Left ventricle myocardium inferior (tissue), 1 donor: ENCODE results near the gene TNRC18. TPM values are rescaled to one million over a fixed set of nuclear protein-coding genes. Genes with fewer than 3 reads are reported as not detected.
"Not testable (repeated sequence)": the region's sequence is repeated elsewhere in the genome, so short reads cannot be mapped to it uniquely, and the experiment has no call there.

Source experiments
- DNase-seq: peaks from one replicate; pipeline ENCODE4 v3.0.0-alpha.2; 2020
- H3K27ac ChIP-seq: fragments of 200-600 bp; replicated peaks from 2 replicates; pipeline ENCODE4 v1.8.0; 2021
- H3K27me3 ChIP-seq: fragments of 200-600 bp; 2 replicates; pipeline ENCODE4 v1.8.0; 2021; ENCODE audit warnings: low read depth
- H3K36me3 ChIP-seq: fragments of 200-600 bp; 2 replicates; pipeline ENCODE4 v1.8.0; 2021
- H3K4me1 ChIP-seq: fragments of 200-600 bp; 2 replicates; pipeline ENCODE4 v1.8.0; 2021
- H3K4me3 ChIP-seq: fragments of 200-600 bp; 2 replicates; pipeline ENCODE4 v1.8.0; 2021; ENCODE audit warnings: mild to moderate bottlenecking, moderate library complexity
- H3K9me3 ChIP-seq: fragments of 200-600 bp; replicated peaks from 2 replicates; pipeline ENCODE4 v1.8.0; 2021
- intact Hi-C: fragments of 100-400 bp; cut with micrococcal nuclease; formaldehyde crosslinking; loops from one replicate; pipeline ENCODE4 v1.11.0; 2022
- total RNA-seq: library from RNA; stranded (reverse); fragmentation: NEBNext Ultra II Directional; extraction: Animal tissue kit (Norgen Biotek cat#: 25700); gene quantifications from one replicate; pipeline ENCODE4 v1.2.1, GENCODE V29; 2021
- TF ChIP-seq, protein P1 (sequence below): fragments of 200-600 bp; IDR thresholded peaks from 2 replicates; pipeline ENCODE4 v1.8.0; 2021; ENCODE audit warnings: antibody characterized with exemption, mild to moderate bottlenecking, borderline replicate concordance
- donor health status: DM: no; HTN: yes; CAD: no; lungs with severe emphysema.

Gene TNRC18
- total RNA-seq, 1 donor from 2014 or later = 27.7 TPM

DNA sequence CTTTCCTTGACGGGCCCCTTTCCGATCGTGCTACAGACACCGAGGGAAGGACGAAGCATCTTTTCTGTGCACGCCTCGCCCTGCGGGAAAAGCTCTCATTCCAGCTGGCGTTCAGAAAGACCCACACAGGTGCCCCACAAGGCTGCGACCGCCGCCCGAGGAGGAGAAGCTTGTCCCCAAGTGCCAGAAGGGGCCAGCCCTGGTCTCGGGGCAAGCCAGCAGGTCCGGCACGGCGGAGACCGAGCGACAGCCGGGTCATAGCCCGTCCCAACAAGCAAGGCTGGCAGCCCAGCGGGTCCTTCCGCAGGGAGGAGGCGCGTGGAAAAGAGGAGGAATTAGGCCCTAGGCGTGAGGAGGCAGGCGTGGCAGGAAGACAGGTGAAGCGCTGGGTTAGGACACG lies 62.7 kb downstream of the TNRC18 start:
- TF ChIP-seq, protein P1, sequence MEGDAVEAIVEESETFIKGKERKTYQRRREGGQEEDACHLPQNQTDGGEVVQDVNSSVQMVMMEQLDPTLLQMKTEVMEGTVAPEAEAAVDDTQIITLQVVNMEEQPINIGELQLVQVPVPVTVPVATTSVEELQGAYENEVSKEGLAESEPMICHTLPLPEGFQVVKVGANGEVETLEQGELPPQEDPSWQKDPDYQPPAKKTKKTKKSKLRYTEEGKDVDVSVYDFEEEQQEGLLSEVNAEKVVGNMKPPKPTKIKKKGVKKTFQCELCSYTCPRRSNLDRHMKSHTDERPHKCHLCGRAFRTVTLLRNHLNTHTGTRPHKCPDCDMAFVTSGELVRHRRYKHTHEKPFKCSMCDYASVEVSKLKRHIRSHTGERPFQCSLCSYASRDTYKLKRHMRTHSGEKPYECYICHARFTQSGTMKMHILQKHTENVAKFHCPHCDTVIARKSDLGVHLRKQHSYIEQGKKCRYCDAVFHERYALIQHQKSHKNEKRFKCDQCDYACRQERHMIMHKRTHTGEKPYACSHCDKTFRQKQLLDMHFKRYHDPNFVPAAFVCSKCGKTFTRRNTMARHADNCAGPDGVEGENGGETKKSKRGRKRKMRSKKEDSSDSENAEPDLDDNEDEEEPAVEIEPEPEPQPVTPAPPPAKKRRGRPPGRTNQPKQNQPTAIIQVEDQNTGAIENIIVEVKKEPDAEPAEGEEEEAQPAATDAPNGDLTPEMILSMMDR = no peak
- DNase-seq = no peak
- no peak overlapping the region for H3K4me3 ChIP-seq
- no peaks in the 10 kb centered on the region for H3K9me3 ChIP-seq
- H3K36me3 ChIP-seq = peaks cover 79% of the 10 kb centered on the region
- H3K27ac ChIP-seq = no peak overlapping the region
- intact Hi-C loops = loop anchor here (10.0 kb wide), 1 partner anchor 94 kb away; no protein-coding TSS in a partner anchor
- H3K27me3 ChIP-seq = no peaks in the 10 kb centered on the region
- H3K4me1 ChIP-seq = peaks cover 16% of the 10 kb centered on the region

DNA sequence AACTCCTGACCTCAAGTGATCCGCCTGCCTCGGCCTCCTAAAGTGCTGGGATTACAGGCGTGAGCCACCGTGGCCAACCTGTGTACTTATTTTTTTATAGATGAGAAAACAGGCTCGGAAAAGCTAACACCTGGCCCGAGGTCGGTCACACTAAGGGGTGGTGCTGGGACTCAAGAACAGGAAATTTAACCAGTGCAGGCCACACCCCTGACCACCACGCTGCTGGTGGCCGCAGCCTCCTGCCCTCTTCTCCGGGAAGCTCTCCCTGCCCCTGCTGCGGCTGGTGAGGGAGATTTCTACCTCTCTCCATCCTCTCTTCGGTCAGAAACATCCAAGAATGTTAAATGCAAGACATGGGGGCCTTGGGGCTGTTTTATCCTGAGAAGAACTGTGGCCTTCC lies 63.2 kb downstream of the TNRC18 start:
- Histone ChIP-seq H3K4me3 (no peak overlapping the region), H3K27ac (no peak overlapping the region), H3K36me3 (peaks cover 84% of the 10 kb centered on the region)

DNA sequence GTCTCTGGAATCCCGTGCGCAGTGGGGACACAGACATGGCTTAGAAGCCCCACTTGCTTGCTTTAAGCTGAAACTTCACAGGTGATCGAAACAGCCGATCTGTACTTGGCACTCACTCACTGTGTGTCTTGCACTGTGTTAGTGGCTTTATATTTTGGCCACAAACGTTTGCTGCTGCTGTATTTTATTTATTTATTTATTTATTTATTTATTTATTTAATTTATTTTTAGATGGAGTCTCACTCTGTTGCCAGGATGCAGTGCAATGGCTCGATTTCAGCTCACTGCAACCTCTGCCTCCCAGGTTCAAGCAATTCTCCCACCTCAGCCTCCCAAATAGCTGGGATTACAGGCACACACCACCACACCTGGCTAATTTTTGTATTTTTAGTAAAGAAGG lies 63.6 kb downstream of the TNRC18 start:
- DNase-seq = not testable (repeated sequence)
- intact Hi-C loops = loop anchor here (10.0 kb wide), 1 partner anchor 95 kb away; no protein-coding TSS in a partner anchor

More for the DNA sequence above, 63.2 kb downstream of the TNRC18 start:
- TF ChIP-seq, protein P1 = no peak
- intact Hi-C loops = loop anchor here (10.0 kb wide), 1 partner anchor 94 kb away; no protein-coding TSS in a partner anchor
- Histone ChIP-seq H3K4me1 (peaks cover 14% of the 10 kb centered on the region), H3K9me3 (no peaks in the 10 kb centered on the region), H3K27me3 (no peaks in the 10 kb centered on the region)
- DNase-seq = no peak

DNA sequence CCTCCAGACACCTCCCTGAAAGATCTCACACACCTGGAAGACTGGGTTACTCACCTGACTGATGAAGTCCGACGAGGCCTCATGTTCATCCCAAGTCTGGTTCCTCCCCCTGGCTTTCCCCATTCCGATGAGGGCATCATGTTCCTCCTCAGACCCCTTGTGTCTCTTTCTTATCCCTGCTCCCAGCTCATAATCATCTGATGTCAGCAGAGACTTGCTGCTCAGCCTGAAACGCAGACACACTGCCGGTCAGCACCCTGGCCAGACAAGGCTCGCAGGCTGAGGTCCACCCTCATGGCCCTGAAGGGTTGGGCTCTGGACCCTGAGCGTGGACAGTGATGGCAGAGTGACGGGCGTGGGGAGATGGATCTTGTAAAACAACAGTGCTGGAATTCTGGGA lies 64.3 kb downstream of the TNRC18 start:
- Histone ChIP-seq H3K4me1 (peaks cover 26% of the 10 kb centered on the region), H3K27me3 (no peaks in the 10 kb centered on the region), H3K36me3 (peaks cover 80% of the 10 kb centered on the region), H3K27ac (no peak overlapping the region), H3K9me3 (no peaks in the 10 kb centered on the region), H3K4me3 (no peak overlapping the region)
- DNase-seq = no peak
- intact Hi-C loops = no loop called here
- TF ChIP-seq, protein P1 = no peak

More for the DNA sequence above, 63.6 kb downstream of the TNRC18 start:
- H3K9me3 ChIP-seq, H3K27me3 ChIP-seq, H3K4me3 ChIP-seq, H3K27ac ChIP-seq: not testable (repeated sequence)
- Histone ChIP-seq H3K36me3 (peaks cover 81% of the 10 kb centered on the region), H3K4me1 (peaks cover 19% of the 10 kb centered on the region)

DNA sequence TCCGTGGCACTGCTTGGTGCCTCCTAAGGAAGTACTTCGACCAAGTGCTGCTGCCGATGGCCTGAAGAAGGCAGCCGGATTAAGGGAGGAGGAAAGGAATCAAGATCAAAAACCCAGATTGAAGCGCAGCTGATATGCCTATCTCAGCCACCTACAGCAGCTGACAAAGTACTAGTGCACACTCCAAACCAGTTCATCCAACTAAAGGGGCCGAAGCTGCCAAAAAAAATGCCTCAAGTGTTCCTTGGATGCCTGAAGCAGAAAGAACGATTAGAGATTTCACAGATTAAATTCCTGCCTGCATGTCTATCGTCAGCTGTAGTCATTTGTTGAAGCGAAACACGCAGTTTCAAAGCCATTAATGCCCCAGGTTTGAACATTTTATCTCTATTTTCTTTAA lies 65.7 kb downstream of the TNRC18 start:
- Histone ChIP-seq H3K9me3 (no peaks in the 10 kb centered on the region), H3K4me3 (no peak overlapping the region), H3K4me1 (peaks cover 31% of the 10 kb centered on the region), H3K27ac (no peak overlapping the region), H3K36me3 (peaks cover 82% of the 10 kb centered on the region), H3K27me3 (no peaks in the 10 kb centered on the region)
- TF ChIP-seq, protein P1 = no peak
- intact Hi-C loops = no loop called here
- DNase-seq = no peak

DNA sequence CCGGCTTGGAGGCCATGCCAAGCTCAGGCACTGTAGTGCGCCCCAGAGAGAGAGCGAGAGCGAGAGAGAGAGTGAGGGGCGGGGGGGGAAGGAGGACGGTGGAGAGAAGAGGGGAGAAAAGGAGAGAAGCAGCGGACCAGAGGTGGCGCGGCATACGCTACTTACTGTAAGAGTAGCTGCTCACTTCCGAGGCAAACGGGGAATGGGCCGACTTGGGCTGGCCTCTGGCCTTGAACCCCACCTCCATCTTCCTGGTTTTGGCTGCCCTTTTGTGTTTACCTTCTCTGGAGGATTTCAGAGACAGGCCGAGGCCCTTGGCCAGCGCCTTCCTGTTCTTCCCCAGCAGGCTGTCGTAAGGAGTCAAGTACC lies 66.9 kb downstream of the TNRC18 start:
- peaks cover 31% of the 10 kb centered on the region for H3K4me1 ChIP-seq
- no peaks in the 10 kb centered on the region for H3K9me3 ChIP-seq
- TF ChIP-seq, protein P1 = no peak
- no peak overlapping the region for H3K4me3 ChIP-seq
- H3K36me3 ChIP-seq = peaks cover 82% of the 10 kb centered on the region
- H3K27me3 ChIP-seq = no peaks in the 10 kb centered on the region
- intact Hi-C loops = no loop called here
- H3K27ac ChIP-seq = no peak overlapping the region
- no peak for DNase-seq
